ENCODE measurements around the gene PGLYRP1.

GRCh38 chr19:45973553-45974338 is 49.1 kb downstream of the PGLYRP1 start, which contains the start of gene NOVA2:
- TF ChIP-seq POLR2A (IDR thresholded peaks at IDR 0.05) (no peak), POLR2AphosphoS5 (IDR thresholded peaks at IDR 0.05) (no peak), EP300 (IDR thresholded peaks at IDR 0.05) (no peak)
- TF ChIP-seq, protein P1, sequence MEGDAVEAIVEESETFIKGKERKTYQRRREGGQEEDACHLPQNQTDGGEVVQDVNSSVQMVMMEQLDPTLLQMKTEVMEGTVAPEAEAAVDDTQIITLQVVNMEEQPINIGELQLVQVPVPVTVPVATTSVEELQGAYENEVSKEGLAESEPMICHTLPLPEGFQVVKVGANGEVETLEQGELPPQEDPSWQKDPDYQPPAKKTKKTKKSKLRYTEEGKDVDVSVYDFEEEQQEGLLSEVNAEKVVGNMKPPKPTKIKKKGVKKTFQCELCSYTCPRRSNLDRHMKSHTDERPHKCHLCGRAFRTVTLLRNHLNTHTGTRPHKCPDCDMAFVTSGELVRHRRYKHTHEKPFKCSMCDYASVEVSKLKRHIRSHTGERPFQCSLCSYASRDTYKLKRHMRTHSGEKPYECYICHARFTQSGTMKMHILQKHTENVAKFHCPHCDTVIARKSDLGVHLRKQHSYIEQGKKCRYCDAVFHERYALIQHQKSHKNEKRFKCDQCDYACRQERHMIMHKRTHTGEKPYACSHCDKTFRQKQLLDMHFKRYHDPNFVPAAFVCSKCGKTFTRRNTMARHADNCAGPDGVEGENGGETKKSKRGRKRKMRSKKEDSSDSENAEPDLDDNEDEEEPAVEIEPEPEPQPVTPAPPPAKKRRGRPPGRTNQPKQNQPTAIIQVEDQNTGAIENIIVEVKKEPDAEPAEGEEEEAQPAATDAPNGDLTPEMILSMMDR (IDR thresholded peaks at IDR 0.05), result no peak
